Neutrophil (primary cell): ENCODE results near the gene NSUN5.
"Not testable (repeated sequence)": the region's sequence is repeated elsewhere in the genome, so short reads cannot be mapped to it uniquely, and the experiment has no call there.

Experiments
- H3K27ac ChIP-seq: fragments of 200-600 bp; sonication (generic); 2 replicates; pipeline ENCODE4 v1.5.1; 2016; ENCODE audit warnings: mild to moderate bottlenecking, moderate library complexity
- H3K27me3 ChIP-seq: fragments of 200-600 bp; sonication (generic); 2 replicates; pipeline ENCODE4 v1.6.0; 2016; ENCODE audit warnings: mild to moderate bottlenecking
- H3K36me3 ChIP-seq: fragments of 200-600 bp; sonication (generic); 2 replicates; pipeline ENCODE4 v1.5.1; 2017
- H3K4me1 ChIP-seq, 2 experiments: fragments of 200-600 bp in 1 of 2; sonication (generic) in 1 of 2; 1 replicate in 1 of 2; 2 replicates in 1 of 2; pipeline versions ENCODE4 v1.5.1 to v1.6.1; 2013 to 2016; ENCODE audit warnings: low read depth in 1 of 2, low read length in 1 of 2, mild to moderate bottlenecking in 1 of 2, moderate library complexity in 1 of 2; ENCODE audit not compliant: control insufficient read depth in 1 of 2, insufficient read depth in 1 of 2
- H3K4me3 ChIP-seq, 2 experiments: fragments of 200-600 bp in 1 of 2; sonication (generic) in 1 of 2; 1 replicate in 1 of 2; 2 replicates in 1 of 2; pipeline ENCODE4 v1.5.1; 2013 to 2016; ENCODE audit warnings: low read depth in 1 of 2, low read length in 1 of 2, mild to moderate bottlenecking in 1 of 2, moderate library complexity in 1 of 2
- H3K9me3 ChIP-seq: fragments of 200-600 bp; sonication (generic); 2 replicates; pipeline ENCODE4 v1.5.1; 2016
- CTCF ChIP-seq: fragments of 200-600 bp; sonication (generic); IDR thresholded peaks from 2 replicates; pipeline ENCODE4 v1.5.1; 2016; ENCODE audit warnings: antibody characterized with exemption

The NSUN5 gene

DNA sequence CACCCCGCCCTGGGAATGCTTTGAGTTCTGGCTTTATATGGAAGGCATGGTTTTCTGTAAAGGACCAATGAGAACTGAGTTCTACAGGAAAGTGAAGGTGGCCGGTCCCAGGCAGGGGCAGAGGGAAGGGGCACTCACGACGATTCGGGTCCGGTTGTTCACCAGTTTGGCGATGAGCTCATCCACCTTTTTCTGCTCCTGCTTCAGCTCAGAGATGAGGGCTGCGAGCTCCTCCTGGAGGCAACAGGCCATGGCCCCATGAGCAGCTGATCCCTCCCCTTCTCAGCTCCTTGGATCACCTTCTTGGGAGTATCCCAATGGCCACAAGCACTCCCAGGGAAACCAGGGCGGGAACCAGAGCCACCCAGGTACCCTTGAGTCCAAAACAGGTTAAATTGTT lies 11.4 kb upstream of the NSUN5 start:
- not testable (repeated sequence) for H3K36me3 ChIP-seq, H3K27me3 ChIP-seq, H3K27ac ChIP-seq, H3K4me3 ChIP-seq, H3K9me3 ChIP-seq
- peaks cover 19 to 24% of the 10 kb centered on the region in 2 experiments for H3K4me1 ChIP-seq

GRCh38 chr7:73319541-73319940 lies 10.9 kb upstream of the NSUN5 start:
- not testable (repeated sequence) for H3K4me3 ChIP-seq

GRCh38 chr7:73318656-73319204 lies 10.1 kb upstream of the NSUN5 start:
- H3K4me3 ChIP-seq, H3K9me3 ChIP-seq, H3K27me3 ChIP-seq, H3K27ac ChIP-seq, H3K36me3 ChIP-seq: not testable (repeated sequence)
- H3K4me1 ChIP-seq = peaks cover 8 to 12% of the 10 kb centered on the region in 2 experiments

More at GRCh38 chr7:73319541-73319940, 10.9 kb upstream of the NSUN5 start:
- not testable (repeated sequence) for H3K27ac ChIP-seq, H3K36me3 ChIP-seq, H3K27me3 ChIP-seq, H3K9me3 ChIP-seq
- peaks cover 16 to 19% of the 10 kb centered on the region in 2 experiments for H3K4me1 ChIP-seq

DNA sequence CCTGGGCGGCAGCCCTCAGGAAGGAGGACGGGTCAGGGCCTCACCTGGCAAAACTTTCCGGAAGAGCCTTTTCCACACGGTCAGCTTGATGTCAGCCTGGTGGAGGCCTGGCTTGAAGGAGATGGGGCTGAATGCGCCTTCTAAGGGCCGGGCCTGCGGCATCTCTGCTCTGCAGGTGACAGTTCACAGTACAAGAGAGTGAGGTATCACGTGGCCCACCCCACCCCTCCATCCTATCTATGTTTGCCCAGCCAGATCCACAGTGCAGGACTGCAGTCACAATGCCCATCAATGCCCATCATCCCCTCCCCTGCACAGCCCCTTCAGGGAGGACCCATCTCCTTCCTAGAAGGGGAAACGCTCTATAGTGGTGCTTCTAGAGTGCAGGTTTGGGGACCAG lies 7.9 kb upstream of the NSUN5 start:
- Histone ChIP-seq H3K27ac (no peak overlapping the region), H3K36me3 (no peaks in the 10 kb centered on the region), H3K9me3 (no peaks in the 10 kb centered on the region), H3K4me3 (no peak overlapping the region), H3K4me1 (peaks cover 0 to 2% of the 10 kb centered on the region in 2 experiments), H3K27me3 (no peaks in the 10 kb centered on the region)
- no peak for TF ChIP-seq CTCF

DNA sequence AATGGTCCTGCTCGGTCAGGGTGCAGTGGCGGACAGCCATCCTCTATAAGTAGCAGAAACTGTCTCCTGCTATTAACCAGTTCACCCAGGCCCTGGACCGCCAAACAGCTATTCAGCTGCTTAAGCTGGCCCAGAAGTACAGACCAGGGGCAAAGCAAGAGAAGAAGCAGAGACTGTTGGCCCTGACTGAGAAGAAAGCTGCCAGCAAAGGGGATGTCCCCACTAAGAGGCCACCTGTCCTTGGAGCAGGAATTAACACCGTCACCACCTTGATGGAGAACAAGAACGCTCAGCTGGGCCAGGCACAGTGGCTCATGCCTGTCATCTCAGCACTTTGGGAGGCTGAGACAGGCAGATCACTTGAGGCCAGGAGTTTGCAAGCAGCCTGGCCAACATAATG lies 5.6 kb upstream of the NSUN5 start:
- H3K27me3 ChIP-seq = no peaks in the 10 kb centered on the region
- no peak overlapping the region for H3K27ac ChIP-seq
- peaks cover 0 to 1% of the 10 kb centered on the region in 2 experiments for H3K4me1 ChIP-seq
- no peaks in the 10 kb centered on the region for H3K9me3 ChIP-seq
- TF ChIP-seq CTCF = no peak
- H3K36me3 ChIP-seq = no peaks in the 10 kb centered on the region
- H3K4me3 ChIP-seq = no peak overlapping the region

DNA sequence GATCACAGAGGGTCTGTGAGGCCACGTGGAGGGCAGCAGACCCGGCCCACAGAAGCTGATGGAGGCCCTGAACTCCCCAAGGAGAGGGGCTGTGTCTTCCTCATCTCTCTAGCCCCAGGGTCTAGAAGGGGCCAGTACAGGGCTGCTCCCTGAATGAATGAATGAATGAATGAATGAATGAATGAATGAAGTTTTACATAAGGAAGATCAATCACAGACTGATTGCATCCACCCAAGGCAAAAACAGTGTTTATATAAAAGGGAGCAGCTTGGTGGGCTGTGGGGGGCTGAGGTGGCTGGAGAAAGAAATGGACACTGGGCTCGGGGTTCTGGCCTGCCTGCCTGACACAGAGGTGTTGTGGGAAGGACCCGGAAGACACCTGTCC lies 4.9 kb upstream of the NSUN5 start:
- Histone ChIP-seq H3K4me3 (no peak overlapping the region), H3K36me3 (no peaks in the 10 kb centered on the region), H3K27ac (no peak overlapping the region), H3K9me3 (no peaks in the 10 kb centered on the region), H3K27me3 (no peaks in the 10 kb centered on the region), H3K4me1 (peaks cover 3 to 6% of the 10 kb centered on the region in 2 experiments)
- no peak for TF ChIP-seq CTCF

- Histone ChIP-seq H3K27ac (no peak overlapping the region), H3K4me1 (peaks cover 6 to 9% of the 10 kb centered on the region in 2 experiments), H3K9me3 (no peaks in the 10 kb centered on the region), H3K36me3 (no peaks in the 10 kb centered on the region), H3K27me3 (no peaks in the 10 kb centered on the region), H3K4me3 (no peak overlapping the region)
- TF ChIP-seq CTCF = no peak
Observed at GRCh38 chr7:73312831-73313520, 4.3 kb upstream of the NSUN5 start.

- H3K4me3 ChIP-seq, H3K9me3 ChIP-seq, H3K36me3 ChIP-seq, H3K27ac ChIP-seq, H3K27me3 ChIP-seq: not testable (repeated sequence)
- H3K4me1 ChIP-seq = peaks cover 22% of the 10 kb centered on the region in 2 experiments
Observed at GRCh38 chr7:73311421-73311820, 2.8 kb upstream of the NSUN5 start.
